HG03103 (cell line): Measurements from ENCODE around the gene MME.

Experiments used
- ATAC-seq: cut with Tn5 transposase; IDR thresholded peaks from one replicate; pipeline ENCODE4 v1.9.1; 2021; ENCODE audit warnings: low read depth; ENCODE audit not compliant: unreplicated experiment

Gene MME

GRCh38 chr3:155229086-155229485 lies 149.0 kb downstream of the MME start:
- no peak for ATAC-seq

- ATAC-seq = no peak
Observed at GRCh38 chr3:155230382-155230781, 150.3 kb downstream of the MME start.

GRCh38 chr3:155231792-155232191 lies 151.7 kb downstream of the MME start:
- ATAC-seq = no peak

DNA sequence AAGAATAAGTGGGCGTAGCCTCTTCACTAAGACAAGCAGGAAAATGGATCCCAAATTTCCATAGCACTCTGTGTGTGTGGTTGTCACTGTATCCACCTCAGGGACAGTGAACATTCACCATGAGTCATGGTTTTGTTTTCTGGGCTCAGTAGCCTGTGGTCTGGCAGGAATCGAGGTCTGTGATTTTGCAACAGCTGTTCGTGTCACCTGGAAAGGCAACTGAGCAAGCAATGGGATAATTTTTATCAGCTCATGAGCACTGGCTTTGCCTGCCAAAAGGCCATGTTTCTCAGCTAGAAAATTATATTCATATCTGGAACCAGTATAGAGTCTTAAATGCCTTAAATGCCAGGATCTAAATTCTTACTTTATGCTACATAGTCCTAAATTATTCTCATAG lies 152.5 kb downstream of the MME start:
- ATAC-seq = no peak

DNA sequence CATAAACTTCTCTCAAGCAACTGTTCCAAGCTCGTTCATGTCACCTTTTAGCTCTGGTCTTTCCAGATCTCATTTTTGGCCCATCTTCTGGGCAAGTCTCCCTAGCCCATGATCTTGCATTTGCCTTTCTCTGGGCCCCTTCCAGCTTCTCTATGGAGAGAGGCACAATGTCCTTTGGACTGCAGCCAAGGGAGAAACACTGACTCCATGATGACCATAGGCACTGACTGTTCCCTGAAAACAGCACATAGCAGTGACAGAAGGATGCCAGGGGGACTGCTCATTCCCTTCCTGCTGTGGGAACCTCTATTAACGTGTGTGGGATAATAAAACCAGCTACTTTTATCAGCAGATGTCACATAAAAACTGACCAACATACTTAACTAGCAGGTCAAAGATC lies 153.1 kb downstream of the MME start:
- ATAC-seq = no peak
